ENCODE measurements around the gene CCDC146.

GRCh38 chr7:77308792-77309191, 186.4 kb downstream of the CCDC146 start:
- TF ChIP-seq CTCF (conservative IDR thresholded peaks at IDR 0.05) (no peak), ZFX (IDR thresholded peaks at IDR 0.05) (no peak)

Data from C4-2B (cell line).